GM18951 (cell line): Measurements from ENCODE around the gene IL27RA.

Source experiments
- POLR2A ChIP-seq: IDR thresholded peaks from 4 replicates; pipeline ENCODE4 v1.6.1; 2011; ENCODE audit warnings: mild to moderate bottlenecking; ENCODE audit not compliant: insufficient read length, insufficient read depth; ENCODE audit errors: extremely low read depth
- in situ Hi-C: fragments of 300-500 bp; cut with MboI; formaldehyde crosslinking; loops from one replicate; pipeline ENCODE4 v1.12.0; 2022; ENCODE audit warnings: low sequenced_read_pairs, mixed read lengths, inconsistent platforms; ENCODE audit not compliant: unreplicated experiment

IL27RA gene

DNA sequence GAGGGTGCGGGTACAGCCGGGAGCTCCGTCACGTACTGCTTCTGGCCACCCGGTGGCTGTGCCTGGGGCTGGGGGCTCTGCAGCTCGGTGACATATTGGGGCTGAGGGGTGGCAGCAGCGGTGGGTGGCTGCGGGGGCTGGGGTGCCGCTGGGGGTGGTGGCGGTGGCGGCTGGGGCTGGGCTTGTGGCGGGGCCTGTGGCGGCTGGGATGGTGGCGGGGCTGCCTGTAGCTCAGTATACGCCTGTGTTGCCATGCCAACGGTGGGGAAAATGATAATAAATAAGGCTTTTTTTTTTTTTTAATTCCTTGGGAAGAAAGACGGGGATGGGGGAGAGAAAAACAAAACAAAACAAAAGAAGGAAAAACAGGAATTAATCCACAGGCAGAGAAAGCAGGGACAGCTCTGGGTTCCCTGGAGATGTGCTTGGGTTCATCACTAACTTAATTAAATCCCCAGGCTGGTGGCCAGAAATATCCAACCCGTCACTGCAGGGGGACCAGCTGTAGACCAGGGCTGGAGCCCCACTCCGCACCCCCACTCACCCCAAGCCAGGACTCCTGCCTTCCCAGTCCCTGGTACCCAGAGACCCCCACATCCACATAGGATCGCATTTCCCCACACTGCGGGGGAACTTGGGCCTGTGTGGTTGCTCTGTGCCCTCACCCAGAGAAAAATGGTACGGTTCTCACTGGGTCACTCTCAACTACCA lies 37.8 kb upstream of the IL27RA start:
- no peak for TF ChIP-seq POLR2A

DNA sequence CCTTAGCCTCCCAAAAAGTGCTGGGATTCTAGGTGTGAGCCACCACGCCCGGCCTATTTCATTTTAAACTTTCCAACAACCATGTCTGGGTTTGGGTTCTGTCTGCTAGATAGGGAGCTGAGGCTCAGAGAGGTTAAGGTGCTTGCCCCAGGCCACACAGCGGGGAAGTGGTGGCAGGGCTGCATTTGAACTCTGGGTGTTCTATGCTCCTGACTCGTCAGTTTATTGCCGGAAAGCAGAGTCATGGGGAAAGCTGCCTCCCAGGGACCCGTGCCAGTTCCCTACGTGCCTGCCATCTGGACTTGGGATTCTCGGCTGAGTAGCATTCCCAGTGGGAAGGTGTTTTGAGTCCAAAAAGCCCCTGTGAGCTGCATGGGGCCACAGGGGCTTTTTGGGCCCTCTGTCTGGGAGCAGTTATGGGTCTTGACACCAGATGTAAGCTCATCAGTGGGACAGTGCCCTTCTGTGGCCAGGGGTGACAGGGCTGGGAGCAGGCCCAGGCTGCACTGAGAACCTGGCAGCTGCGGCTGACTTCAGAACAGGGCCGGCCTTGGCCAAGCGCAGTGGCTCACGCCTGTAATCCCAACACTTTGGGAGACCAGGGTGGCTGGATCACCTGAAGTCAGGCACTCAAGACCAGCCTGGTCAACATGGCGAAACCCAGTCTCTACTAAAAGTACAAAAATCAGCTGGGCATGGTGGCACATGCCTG lies 36.4 kb upstream of the IL27RA start:
- TF ChIP-seq POLR2A = no peak
- in situ Hi-C loops = no loop called here

More for the DNA sequence above, 37.8 kb upstream of the IL27RA start:
- in situ Hi-C loops = no loop called here

DNA sequence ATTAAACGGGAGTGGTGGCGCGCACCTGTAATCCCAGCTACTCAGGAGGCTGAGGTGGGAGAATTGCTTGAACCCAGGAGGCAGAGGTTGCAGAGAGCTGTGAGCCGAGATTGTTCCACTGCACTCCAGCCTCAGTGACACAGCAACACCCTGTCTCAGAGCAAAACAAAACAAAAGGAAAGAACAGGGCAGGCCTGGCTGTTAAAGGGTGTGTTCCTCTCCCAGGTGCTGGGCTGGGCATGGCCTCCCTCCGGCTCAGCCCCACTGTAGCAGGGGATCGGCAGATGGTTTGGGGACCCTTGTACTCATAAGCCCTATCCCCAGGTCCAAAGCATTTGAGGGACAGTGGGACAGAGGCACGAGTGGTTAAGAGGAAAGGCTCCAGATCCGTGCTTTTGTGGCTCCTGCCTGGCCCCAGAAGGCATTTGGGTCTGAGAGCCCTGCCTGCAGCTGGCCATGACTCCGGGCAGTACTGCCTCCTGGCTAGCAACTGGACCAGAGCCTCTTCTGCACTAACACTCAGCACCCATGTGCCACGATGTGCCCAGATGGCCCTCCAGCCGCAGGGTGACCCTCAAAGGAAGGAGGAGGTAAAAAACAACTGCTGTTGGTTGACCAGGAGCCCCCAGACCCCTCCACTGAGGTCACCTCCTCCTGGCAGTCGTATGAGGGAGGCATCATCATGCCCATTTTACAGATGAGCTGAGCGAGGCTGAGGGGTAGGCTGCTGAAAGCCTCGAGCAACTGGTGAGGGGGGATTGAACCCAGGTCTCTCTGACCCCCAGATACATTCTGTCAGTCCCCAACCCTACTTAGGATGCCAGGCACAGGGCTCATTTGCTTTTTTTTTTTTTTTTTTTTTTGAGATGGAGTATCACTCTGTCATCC lies 35.4 kb upstream of the IL27RA start:
- TF ChIP-seq POLR2A = no peak
- in situ Hi-C loops = no loop called here

DNA sequence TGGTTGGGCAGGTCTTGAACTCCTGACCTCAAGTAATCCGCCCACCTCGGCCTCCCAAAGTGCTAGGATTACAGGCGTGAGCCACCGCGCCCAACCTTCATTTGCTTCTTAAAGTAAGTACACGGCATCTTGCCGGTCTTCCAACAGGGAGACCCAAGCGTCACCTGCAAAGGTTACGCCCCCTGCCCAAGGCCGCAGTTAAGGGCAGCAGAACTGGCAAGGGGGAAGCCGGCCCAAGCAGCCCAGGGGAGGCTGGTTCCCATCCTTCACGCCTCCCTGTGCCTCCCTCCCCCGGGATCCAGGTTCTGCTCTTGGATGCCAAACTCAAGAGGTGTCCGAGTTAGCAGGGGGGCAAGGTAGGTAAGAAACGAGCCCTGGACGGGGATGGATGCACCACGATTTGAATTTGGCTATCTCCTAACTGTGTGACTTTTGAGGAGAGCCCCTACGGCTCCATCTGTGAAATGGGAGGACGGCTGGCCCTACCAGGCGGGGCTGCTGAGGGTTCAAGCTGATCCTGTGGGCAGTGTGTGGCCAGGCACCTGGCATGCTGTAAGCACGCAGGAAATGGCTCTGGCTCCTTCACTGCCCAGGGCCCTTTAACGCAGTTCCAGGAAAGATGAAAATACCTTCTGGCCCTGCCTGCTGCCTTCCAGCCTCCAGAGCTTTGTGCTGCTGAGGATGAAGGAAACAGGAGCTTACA lies 34.5 kb upstream of the IL27RA start:
- no peak for TF ChIP-seq POLR2A
- in situ Hi-C loops = no loop called here

DNA sequence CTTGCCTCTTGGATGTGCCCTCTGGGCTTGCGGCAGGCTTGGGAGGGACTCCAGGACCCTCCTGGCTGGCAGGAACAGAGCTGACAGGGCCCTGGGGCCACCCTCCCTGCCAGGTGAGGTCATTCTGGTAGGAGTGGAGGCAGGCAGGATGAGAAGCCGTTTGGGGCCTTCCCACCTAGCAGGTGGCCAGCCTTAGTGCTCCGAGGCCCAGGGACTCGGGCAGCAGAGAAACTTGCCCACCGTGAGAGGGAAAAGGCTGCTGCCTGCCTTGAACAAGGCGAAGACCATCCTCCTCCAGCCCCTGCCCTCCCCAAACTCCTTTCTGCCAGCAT lies 34.0 kb upstream of the IL27RA start:
- in situ Hi-C loops = no loop called here
- no peak for TF ChIP-seq POLR2A

DNA sequence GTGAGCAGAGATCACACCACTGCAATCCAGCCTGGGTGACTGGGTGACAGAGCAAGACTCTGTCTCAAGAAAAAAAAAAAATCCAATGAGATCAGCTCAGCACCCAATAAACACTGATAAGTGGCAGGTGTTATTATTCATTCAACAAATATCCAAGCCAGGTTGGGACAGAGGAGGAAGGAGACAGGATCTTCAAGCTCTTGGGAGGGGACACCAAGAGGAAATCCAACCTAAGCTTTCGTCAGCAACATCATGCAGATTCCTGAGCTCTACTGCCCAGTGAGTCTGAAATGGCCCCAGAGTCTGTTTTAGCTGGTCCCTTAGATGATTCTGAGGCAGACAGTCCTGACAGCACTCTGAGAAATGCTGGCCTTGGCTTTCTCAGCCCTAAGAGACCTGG lies 33.1 kb upstream of the IL27RA start:
- in situ Hi-C loops = no loop called here
- no peak for TF ChIP-seq POLR2A

DNA sequence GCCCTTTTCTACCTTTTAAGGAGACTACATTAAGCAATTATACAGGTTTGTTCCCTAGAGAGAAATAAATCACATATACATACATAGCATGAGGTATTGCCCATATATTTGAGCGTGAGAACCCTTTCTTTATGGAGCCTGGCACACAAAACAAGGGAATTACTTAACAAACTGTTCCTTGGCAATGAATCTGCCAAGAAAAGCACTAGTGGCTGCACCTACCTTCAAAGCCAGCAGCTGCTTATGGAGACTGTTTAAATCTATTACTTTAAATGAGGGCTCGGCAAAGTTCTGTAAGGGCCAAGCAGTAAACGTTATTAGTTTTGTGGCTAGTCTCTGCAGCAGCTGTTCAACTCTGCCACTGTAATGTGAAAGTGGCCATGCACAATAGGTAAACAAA lies 32.5 kb upstream of the IL27RA start:
- TF ChIP-seq POLR2A = no peak
- in situ Hi-C loops = no loop called here

DNA sequence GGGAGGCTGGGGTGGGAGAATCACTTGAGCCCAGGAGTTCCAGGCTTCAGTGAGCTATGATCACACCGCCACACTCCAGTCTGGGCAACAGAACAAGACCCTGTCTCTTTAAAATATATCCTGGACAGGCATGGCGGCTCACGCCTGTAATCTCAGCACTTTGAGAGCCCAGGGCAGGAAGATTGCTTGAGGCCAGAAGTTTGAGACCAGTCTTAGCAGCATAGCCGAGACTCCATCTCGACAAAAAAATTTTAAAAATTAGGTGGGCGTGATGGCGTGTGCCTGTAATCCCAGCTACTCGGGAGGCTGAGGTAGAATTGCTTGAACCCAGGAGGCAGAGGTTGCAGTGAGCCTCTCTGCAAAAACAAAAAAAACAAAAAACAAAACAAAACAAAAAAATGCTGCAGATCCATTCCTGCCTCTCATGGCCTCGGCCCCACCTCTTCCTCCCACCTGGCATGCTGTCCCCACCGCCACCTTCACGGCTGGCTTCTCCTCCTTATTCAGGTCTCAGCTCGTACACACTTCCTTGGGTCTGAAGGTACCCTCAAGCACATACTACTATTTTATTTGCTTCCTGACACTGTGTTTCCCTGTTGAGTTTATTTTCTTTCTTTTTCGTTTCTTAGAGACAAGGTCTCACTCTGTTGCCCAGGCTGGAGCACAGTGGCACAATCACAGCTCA lies 30.7 kb upstream of the IL27RA start:
- in situ Hi-C loops = no loop called here
- no peak for TF ChIP-seq POLR2A

DNA sequence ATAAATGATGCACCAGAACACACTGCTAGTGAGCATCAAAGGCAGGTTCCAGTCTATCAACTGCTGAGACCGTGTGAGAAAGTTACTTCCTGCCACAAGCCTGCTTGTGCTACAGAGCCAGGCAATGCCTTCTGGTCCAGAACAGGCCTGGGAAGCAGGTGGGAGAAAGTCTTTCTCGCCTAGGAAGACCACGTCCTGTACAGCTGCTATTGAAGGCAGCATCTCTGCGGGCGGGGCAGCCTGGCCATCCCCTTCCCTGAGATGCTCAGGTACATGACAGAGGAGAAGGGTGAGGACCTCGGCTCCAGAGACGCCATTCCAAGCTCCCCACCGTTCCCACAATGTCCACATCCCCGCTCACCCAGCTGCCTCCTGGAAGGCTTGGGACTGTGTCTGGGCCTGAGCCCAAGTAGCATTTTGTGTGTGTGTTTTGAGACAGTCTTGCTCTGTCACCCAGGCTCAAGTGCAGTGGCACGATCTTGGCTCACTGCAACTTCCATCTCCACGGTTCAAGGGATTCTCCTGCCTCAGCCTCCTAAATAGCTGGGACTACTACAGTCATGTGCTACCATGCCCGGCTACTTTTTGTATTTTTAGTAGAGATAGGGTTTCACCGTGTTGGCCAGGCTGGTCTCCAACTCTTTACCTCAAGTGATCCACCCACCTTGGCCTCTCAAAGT lies 28.9 kb upstream of the IL27RA start:
- no peak for TF ChIP-seq POLR2A
- in situ Hi-C loops = no loop called here

DNA sequence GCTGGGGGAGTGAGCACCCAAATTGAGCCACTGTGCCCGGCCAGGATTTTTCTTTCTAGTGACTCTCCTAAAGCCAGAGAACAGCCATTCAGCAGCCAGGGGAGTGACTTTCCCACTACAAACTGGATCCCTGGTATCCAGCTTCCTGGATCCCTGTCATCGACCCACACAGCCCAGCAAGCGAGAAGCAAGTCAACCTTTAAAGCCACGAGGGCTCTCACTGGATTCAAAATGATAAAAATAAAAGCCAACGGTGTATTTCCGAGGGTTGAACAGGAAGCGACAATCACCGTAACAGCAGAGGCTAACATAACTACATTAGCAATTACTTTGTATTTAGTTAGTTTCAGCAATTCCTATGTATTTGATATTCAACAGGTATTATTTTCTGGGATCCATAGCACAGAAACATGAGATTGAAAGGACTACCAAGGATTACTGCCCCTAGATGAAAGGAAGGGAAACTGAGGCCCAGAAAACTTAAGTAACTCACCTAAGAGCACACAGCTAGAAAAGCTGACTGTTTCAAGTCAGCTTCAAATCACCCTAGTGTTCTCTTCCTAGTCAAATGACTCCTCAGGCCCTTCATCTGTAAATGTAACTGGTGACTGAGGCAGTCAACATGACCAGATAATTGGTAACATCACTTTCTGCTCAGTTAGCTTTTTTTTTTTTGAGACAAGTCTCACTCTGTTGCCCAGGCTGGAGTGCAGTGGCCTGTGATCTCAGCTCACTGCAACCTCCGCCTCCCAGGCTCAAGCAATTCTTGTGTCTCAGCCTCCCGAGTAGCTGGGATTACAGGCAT lies 28.1 kb upstream of the IL27RA start:
- in situ Hi-C loops = no loop called here
- no peak for TF ChIP-seq POLR2A

DNA sequence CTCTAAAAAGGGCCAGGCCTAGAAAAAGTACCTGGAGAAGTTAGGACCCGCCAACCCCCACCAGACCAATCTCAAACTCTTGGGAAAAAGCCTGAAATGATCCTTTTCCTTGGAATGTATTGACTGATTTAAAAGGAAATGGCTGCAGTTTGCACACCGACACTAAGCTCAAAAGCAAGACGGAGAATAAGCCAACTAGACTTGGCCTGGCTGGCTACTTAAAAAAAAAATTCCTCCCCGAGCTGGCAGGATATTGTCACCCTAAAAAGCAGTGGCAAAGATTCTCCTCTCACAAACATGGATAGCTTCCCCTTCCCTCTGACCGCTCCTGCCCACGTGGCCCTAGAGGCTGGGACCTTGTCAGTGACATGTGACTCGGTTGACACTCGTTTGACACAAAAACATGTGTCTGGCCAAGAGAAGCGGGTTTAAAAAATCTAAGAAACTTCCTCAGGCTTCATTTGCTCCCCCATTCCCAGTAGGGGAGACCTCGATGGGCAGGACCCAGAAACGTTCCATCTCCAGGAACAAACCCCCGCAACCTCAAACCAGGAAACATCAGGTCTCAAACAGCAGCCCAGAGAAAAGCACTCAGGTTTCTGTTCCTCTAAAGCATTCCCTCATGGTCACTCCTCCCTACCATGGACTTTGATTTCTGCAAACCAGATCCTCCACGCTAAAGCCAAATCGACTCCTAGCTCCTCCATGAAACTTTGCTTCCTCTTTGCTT lies 26.8 kb upstream of the IL27RA start:
- in situ Hi-C loops = no loop called here
- TF ChIP-seq POLR2A = no peak
